Measurements from ENCODE around the gene LRP5. TPM values are rescaled to one million over a fixed set of nuclear protein-coding genes. Genes with fewer than 3 reads are reported as not detected.

The LRP5 gene
- total RNA-seq, 2 experiments from 2014 or later: 2.0 to 2.9 TPM

GRCh38 chr11:68315171-68315920 is 3.0 kb downstream of the LRP5 start:
- ChIA-PET POLR2A (no interaction called here), CTCF (no interaction called here)
- Histone ChIP-seq H3K27ac (ENCODE audit: low read depth in 1 of 2, low read length in 2 of 2) (no peak overlapping the region), H3K9me3 (ENCODE audit: control insufficient read depth in 1 of 2, insufficient read depth in 1 of 2, low read length in 2 of 2) (no peaks in the 10 kb centered on the region), H3K36me3 (ENCODE audit: insufficient read depth, low read length) (no peaks in the 10 kb centered on the region), H3K4me3 (ENCODE audit: low read length) (no peak overlapping the region), H3K4me1 (ENCODE audit: insufficient read depth, low read length) (peaks cover 20% of the 10 kb centered on the region), H3K27me3 (ENCODE audit: control insufficient read depth in 1 of 2, insufficient read depth in 2 of 2, low read length in 2 of 2) (peaks cover 0 to 8% of the 10 kb centered on the region in 2 experiments)
- no peak for TF ChIP-seq CTCF (IDR thresholded peaks at IDR 0.05)
- peaks cover 3% of the 10 kb centered on the region for H3K27me3 Mint-ChIP-seq
- H3K4me1 Mint-ChIP-seq (ENCODE audit: low read depth): peaks cover 30% of the 10 kb centered on the region
- intact Hi-C loops (cut with DNase I, micrococcal nuclease): no loop called here
- H3K9me3 Mint-ChIP-seq: no peaks in the 10 kb centered on the region
- no peak for DNase-seq
- peak overlapping the region; percentile 76 for H3K4me3 Mint-ChIP-seq
- H3K27ac Mint-ChIP-seq: no peak overlapping the region
- ATAC-seq (ENCODE audit: poor library complexity): no peak
- H3K36me3 Mint-ChIP-seq (ENCODE audit: low read depth): no peaks in the 10 kb centered on the region

GRCh38 chr11:68317147-68317785 is 4.9 kb downstream of the LRP5 start:
- ChIA-PET CTCF (no interaction called here), POLR2A (no interaction called here)
- no peaks in the 10 kb centered on the region for H3K36me3 Mint-ChIP-seq (ENCODE audit: low read depth)
- intact Hi-C loops (cut with DNase I, micrococcal nuclease): no loop called here
- no peak overlapping the region for H3K27ac ChIP-seq (ENCODE audit: low read depth in 1 of 2, low read length in 2 of 2)
- ATAC-seq (ENCODE audit: poor library complexity): no peak
- no peaks in the 10 kb centered on the region for H3K9me3 Mint-ChIP-seq
- H3K4me3 ChIP-seq (ENCODE audit: low read length): no peak overlapping the region
- no peaks in the 10 kb centered on the region for H3K36me3 ChIP-seq (ENCODE audit: insufficient read depth, low read length)
- DNase-seq: no peak
- H3K4me1 ChIP-seq (ENCODE audit: insufficient read depth, low read length): peaks cover 17% of the 10 kb centered on the region
- peaks cover 22% of the 10 kb centered on the region for H3K4me1 Mint-ChIP-seq (ENCODE audit: low read depth)
- H3K4me3 Mint-ChIP-seq: no peak overlapping the region
- H3K27me3 ChIP-seq (ENCODE audit: control insufficient read depth in 1 of 2, insufficient read depth in 2 of 2, low read length in 2 of 2): peaks cover 0 to 8% of the 10 kb centered on the region in 2 experiments
- H3K9me3 ChIP-seq (ENCODE audit: control insufficient read depth in 1 of 2, insufficient read depth in 1 of 2, low read length in 2 of 2): no peaks in the 10 kb centered on the region
- peaks cover 3% of the 10 kb centered on the region for H3K27me3 Mint-ChIP-seq
- no peak for TF ChIP-seq CTCF (IDR thresholded peaks at IDR 0.05)
- H3K27ac Mint-ChIP-seq: no peak overlapping the region

- Mint-ChIP-seq H3K4me1 (ENCODE audit: low read depth) (no peaks in the 10 kb centered on the region), H3K4me3 (no peak overlapping the region), H3K27ac (no peak overlapping the region), H3K9me3 (no peaks in the 10 kb centered on the region), H3K36me3 (ENCODE audit: low read depth) (no peaks in the 10 kb centered on the region), H3K27me3 (no peaks in the 10 kb centered on the region)
- intact Hi-C loops (cut with DNase I, micrococcal nuclease): no loop called here
- TF ChIP-seq CTCF (IDR thresholded peaks at IDR 0.05): no peak
- H3K4me3 ChIP-seq (ENCODE audit: low read length): no peak overlapping the region
- no peaks in the 10 kb centered on the region for H3K4me1 ChIP-seq (ENCODE audit: insufficient read depth, low read length)
- ChIA-PET CTCF (no interaction called here), POLR2A (no interaction called here)
- no peaks in the 10 kb centered on the region for H3K9me3 ChIP-seq (ENCODE audit: control insufficient read depth in 1 of 2, insufficient read depth in 1 of 2, low read length in 2 of 2)
- no peak overlapping the region for H3K27ac ChIP-seq (ENCODE audit: low read depth in 1 of 2, low read length in 2 of 2)
- H3K27me3 ChIP-seq (ENCODE audit: control insufficient read depth in 1 of 2, insufficient read depth in 2 of 2, low read length in 2 of 2): peaks cover 0 to 2% of the 10 kb centered on the region in 2 experiments
- DNase-seq (no peak), ATAC-seq (ENCODE audit: poor library complexity) (no peak)
- no peaks in the 10 kb centered on the region for H3K36me3 ChIP-seq (ENCODE audit: insufficient read depth, low read length)
Measured at GRCh38 chr11:68321293-68322051, 9.1 kb downstream of the LRP5 start.
